ENCODE results near the gene NFKBIE. TPM values are rescaled to one million over a fixed set of nuclear protein-coding genes. Genes with fewer than 3 reads are reported as not detected.

The NFKBIE gene
- total and polyA plus RNA-seq, 7 donors, result 4.7 to 16.2 (median 10.0) TPM

DNA sequence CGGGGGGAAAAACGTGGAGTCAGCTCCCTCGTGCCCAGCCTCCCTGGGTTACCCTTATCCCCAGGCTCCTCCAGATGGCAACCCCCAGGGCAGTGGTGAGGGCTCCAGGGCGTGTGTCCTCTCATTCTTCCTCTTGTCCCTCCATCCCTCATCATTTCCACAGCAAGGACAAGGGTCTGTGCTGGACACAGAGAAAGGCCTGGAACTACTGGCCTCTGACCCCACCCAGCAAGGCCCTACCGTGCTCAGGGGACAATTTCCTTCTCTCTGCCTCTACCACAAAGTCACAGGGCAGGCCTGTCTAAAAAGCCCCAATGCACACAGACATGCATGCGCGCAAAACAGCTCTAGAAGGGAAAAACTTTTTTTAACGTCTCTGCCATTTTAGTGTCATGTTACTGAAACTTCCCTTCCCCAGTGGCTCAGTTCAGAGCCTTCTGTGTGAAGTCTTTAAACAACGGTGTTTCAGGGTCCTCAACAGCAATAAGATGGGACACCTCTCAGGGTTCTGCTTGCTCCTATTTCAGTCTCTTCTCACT is 7.0 kb downstream of the NFKBIE start:
- intact Hi-C loops (cut with DNase I), result loop anchor here (5.0 kb wide), 1 partner anchor 161 kb away; no protein-coding TSS in a partner anchor
- 79 to 85% methylated on average over 9 of the region's 9 CpGs for WGBS, 2 donors
- peaks cover 16 to 33% (median 26%) of the 10 kb centered on the region in 4 donors for H3K36me3 ChIP-seq
- peak overlapping the region in 2 of 4 donors; percentile 88 to 94 for H3K27ac ChIP-seq
- H3K4me3 ChIP-seq, result no peak overlapping the region
- no peaks in the 10 kb centered on the region for H3K9me3 ChIP-seq
- TF ChIP-seq POLR2AphosphoS5 (IDR thresholded peaks at IDR 0.05), result no peak
- no peak for TF ChIP-seq EP300 (IDR thresholded peaks at IDR 0.05)
- no peak for TF ChIP-seq CTCF (IDR thresholded peaks at IDR 0.05)
- TF ChIP-seq POLR2A (IDR thresholded peaks at IDR 0.05), result no peak
- no peaks in the 10 kb centered on the region for H3K27me3 ChIP-seq
- DNase-seq, result no peak
- H3K4me1 ChIP-seq, result peaks cover 0 to 38% (median 29%) of the 10 kb centered on the region in 4 donors

GRCh38 chr6:44257753-44258324 is 7.5 kb downstream of the NFKBIE start:
- DNase-seq, result no peak
- H3K4me3 ChIP-seq, result peak overlapping the region; percentile 76 to 94 (median 90)
- H3K36me3 ChIP-seq, result peaks cover 22 to 39% (median 32%) of the 10 kb centered on the region in 4 donors
- H3K4me1 ChIP-seq, result peaks cover 0 to 32% (median 23%) of the 10 kb centered on the region in 4 donors
- H3K27me3 ChIP-seq, result no peaks in the 10 kb centered on the region
- intact Hi-C loops (cut with DNase I), result loop anchor here (1.0 to 5.0 kb wide), 2 partner anchors 86 to 161 kb away; no protein-coding TSS in a partner anchor
- peak overlapping the region; percentile 88 to 95 (median 92) for H3K27ac ChIP-seq
- TF ChIP-seq EP300 (IDR thresholded peaks at IDR 0.05), result no peak
- TF ChIP-seq POLR2AphosphoS5 (IDR thresholded peaks at IDR 0.05), result no peak
- TF ChIP-seq CTCF (IDR thresholded peaks at IDR 0.05), result no peak
- TF ChIP-seq POLR2A (IDR thresholded peaks at IDR 0.05), result no peak
- no peaks in the 10 kb centered on the region for H3K9me3 ChIP-seq
- 26 to 32% methylated on average over 15 of the region's 15 CpGs for WGBS, 2 donors

DNA sequence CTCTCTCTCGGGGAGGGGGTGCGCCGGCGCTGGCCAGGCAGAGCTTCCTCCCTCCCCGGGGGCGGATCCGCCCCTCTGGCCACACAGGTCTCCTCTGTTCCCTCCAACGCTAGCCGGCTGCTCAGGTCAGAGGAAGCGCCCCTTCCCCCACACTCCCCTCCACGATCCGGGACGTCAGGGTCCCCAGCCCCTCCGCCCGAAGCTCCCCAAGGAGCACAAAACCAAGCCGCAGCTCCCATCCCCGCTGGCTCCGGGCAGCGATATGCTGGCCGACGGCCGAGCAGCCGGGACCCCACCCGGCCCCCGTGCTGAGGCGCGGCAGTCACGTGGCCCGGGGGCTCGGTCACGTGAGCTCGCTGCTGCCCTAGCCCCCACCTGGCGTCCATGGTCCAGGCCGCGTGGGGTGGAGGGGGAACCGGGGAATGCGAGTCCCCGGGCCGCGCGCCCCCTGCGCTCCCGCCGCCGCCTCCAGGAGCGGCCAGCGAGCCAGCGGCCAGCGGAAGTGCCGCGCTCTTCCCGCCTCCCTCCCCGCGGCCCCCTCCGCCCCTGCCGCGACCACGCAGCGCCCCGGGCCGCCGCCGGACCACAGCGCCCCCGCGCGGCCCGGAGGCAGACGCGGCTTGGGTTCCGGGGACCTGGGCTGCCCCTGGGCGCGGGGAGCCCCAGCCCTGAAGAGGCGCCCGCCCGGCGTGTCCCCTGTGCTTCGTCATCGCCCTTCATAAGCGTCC is 8.2 kb downstream of the NFKBIE start, which contains the start of gene SLC35B2:
Gene SLC35B2, minus strand, starts transcription at position 504 of the 728 bp plus-strand sequence. Its CDS starts 118 bp downstream, at position 386.
- intact Hi-C loops (cut with DNase I), result loop anchor here (1.0 to 5.0 kb wide), 2 partner anchors 85 to 160 kb away; no protein-coding TSS in a partner anchor
- Histone ChIP-seq H3K4me3 (peak within 1 kb of the TSS; percentile 76 to 94 (median 90)), H3K4me1 (peaks cover 0 to 26% (median 19%) of the 10 kb centered on the region in 4 donors), H3K36me3 (peaks cover 27 to 45% (median 37%) of the 10 kb centered on the region in 4 donors), H3K27ac (peak within 1 kb of the TSS; percentile 88 to 95 (median 92)), H3K9me3 (no peaks in the 10 kb centered on the region), H3K27me3 (no peaks in the 10 kb centered on the region)
- TF ChIP-seq EP300 (IDR thresholded peaks at IDR 0.05) (no peak), POLR2A (IDR thresholded peaks at IDR 0.05) (peak in 1 of 2 donors; percentile 28), CTCF (IDR thresholded peaks at IDR 0.05) (peak in 2 of 4 experiments; percentile 4 to 76), POLR2AphosphoS5 (IDR thresholded peaks at IDR 0.05) (peak; percentile 30 to 85 (median 54))
- peak; percentile 84 for DNase-seq
- 0 to 1% methylated on average over 80 of the region's 80 CpGs for WGBS, 2 donors

DNA sequence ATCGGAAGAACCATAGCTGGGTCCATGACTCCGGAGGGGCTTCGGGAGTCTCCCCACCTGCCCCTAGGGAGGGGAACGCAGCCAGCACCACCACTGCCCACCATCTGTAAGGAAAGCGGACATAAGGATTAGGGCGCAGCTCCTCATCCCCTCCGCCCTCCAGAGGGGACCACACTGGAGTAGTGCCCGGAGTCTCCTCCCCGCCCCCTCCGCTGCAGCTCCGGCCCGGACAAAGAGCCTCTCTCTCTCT is 8.7 kb downstream of the NFKBIE start:
- DNase-seq, result no peak
- H3K4me1 ChIP-seq, result peaks cover 0 to 26% (median 19%) of the 10 kb centered on the region in 4 donors
- peak overlapping the region; percentile 76 to 94 (median 90) for H3K4me3 ChIP-seq
- no peaks in the 10 kb centered on the region for H3K9me3 ChIP-seq
- peak overlapping the region; percentile 88 to 95 (median 92) for H3K27ac ChIP-seq
- H3K27me3 ChIP-seq, result no peaks in the 10 kb centered on the region
- TF ChIP-seq POLR2AphosphoS5 (IDR thresholded peaks at IDR 0.05), result no peak
- TF ChIP-seq CTCF (IDR thresholded peaks at IDR 0.05), result no peak
- TF ChIP-seq EP300 (IDR thresholded peaks at IDR 0.05), result no peak
- TF ChIP-seq POLR2A (IDR thresholded peaks at IDR 0.05), result no peak
- intact Hi-C loops (cut with DNase I), result loop anchor here (1.0 to 5.0 kb wide), 2 partner anchors 84 to 159 kb away; no protein-coding TSS in a partner anchor
- peaks cover 32 to 50% (median 42%) of the 10 kb centered on the region in 4 donors for H3K36me3 ChIP-seq
- WGBS, 2 donors, result 0 to 1% methylated on average over 12 of the region's 12 CpGs
